GM18508 (cell line): ENCODE results near the gene GOT2.
"Not testable (repeated sequence)": the region's sequence is repeated elsewhere in the genome, so short reads cannot be mapped to it uniquely, and the experiment has no call there.

Experiments
- ATAC-seq: cut with Tn5 transposase; IDR thresholded peaks from one replicate; pipeline ENCODE4 v1.9.1; 2021; ENCODE audit warnings: moderate number of reproducible peaks; ENCODE audit not compliant: insufficient read depth, unreplicated experiment

Gene GOT2

GRCh38 chr16:58727028-58727781 lies 6.9 kb downstream of the GOT2 start:
- no peak for ATAC-seq

- no peak for ATAC-seq
Measured at GRCh38 chr16:58723109-58723508, 11.0 kb downstream of the GOT2 start.

GRCh38 chr16:58717994-58718393 lies 16.1 kb downstream of the GOT2 start:
- no peak for ATAC-seq

GRCh38 chr16:58716468-58716867 lies 17.6 kb downstream of the GOT2 start:
- no peak for ATAC-seq

GRCh38 chr16:58713742-58714141 lies 20.4 kb downstream of the GOT2 start:
- no peak for ATAC-seq

- peak; percentile 91 for ATAC-seq
Measured at GRCh38 chr16:58709333-58709732, 24.8 kb downstream of the GOT2 start.

- ATAC-seq: no peak
Measured at GRCh38 chr16:58699151-58699550, 35.0 kb downstream of the GOT2 start.

- no peak for ATAC-seq
Measured at GRCh38 chr16:58695368-58695767, 38.7 kb downstream of the GOT2 start.

- no peak for ATAC-seq
Measured at GRCh38 chr16:58692450-58692849, 41.7 kb downstream of the GOT2 start.

GRCh38 chr16:58686985-58687706 lies 47.0 kb downstream of the GOT2 start:
- not testable (repeated sequence) for ATAC-seq

- no peak for ATAC-seq
Measured at GRCh38 chr16:58685084-58685449, 49.0 kb downstream of the GOT2 start.

GRCh38 chr16:58684354-58685083 lies 49.6 kb downstream of the GOT2 start, which contains the start of gene SLC38A7:
Gene SLC38A7 (minus strand): TSS chr16:58684770. CDS start chr16:58680126, 4,644 bp downstream.
- ATAC-seq: peak; percentile 94

- ATAC-seq: no peak
Measured at GRCh38 chr16:58684001-58684353, 50.1 kb downstream of the GOT2 start.

- ATAC-seq: no peak
Measured at GRCh38 chr16:58679763-58680162, 54.4 kb downstream of the GOT2 start.

- no peak for ATAC-seq
Measured at GRCh38 chr16:58678716-58679115, 55.4 kb downstream of the GOT2 start.

GRCh38 chr16:58678269-58678668 lies 55.8 kb downstream of the GOT2 start:
- ATAC-seq: no peak

GRCh38 chr16:58670946-58671583 lies 63.1 kb downstream of the GOT2 start:
- no peak for ATAC-seq

GRCh38 chr16:58670177-58670576 lies 63.9 kb downstream of the GOT2 start:
- ATAC-seq: no peak

- no peak for ATAC-seq
Measured at GRCh38 chr16:58665200-58665599, 68.9 kb downstream of the GOT2 start.

- peak; percentile 65 for ATAC-seq
Measured at GRCh38 chr16:58661199-58661830, 72.8 kb downstream of the GOT2 start.
